IMR-90 (cell line): ENCODE results near the gene SLCO3A1.

Source experiments
- CTCF ChIP-seq: conservative IDR thresholded peaks from 2 replicates; pipeline ENCODE4 v1.5.1; 2012; ENCODE audit warnings: mild to moderate bottlenecking, low read depth, low read length, improper control_type of control experiment
- MAFK ChIP-seq: IDR thresholded peaks from 2 replicates; pipeline ENCODE4 v1.6.1; 2012; ENCODE audit warnings: low read depth, low read length, improper control_type of control experiment
- MAZ ChIP-seq: IDR thresholded peaks from 2 replicates; pipeline ENCODE4 v1.6.1; 2012; ENCODE audit warnings: low read depth, mild to moderate bottlenecking, low read length, improper control_type of control experiment, moderate library complexity, borderline replicate concordance
- MXI1 ChIP-seq: IDR thresholded peaks from 2 replicates; pipeline ENCODE4 v1.6.1; 2012; ENCODE audit warnings: low read depth, mild to moderate bottlenecking, low read length, moderate library complexity, borderline replicate concordance
- POLR2A ChIP-seq: IDR thresholded peaks from 2 replicates; pipeline ENCODE4 v1.6.1; 2012; ENCODE audit warnings: mild to moderate bottlenecking, low read depth, low read length
- RAD21 ChIP-seq: IDR thresholded peaks from 2 replicates; pipeline ENCODE4 v1.6.1; 2012; ENCODE audit warnings: low read length, improper control_type of control experiment
- RFX5 ChIP-seq: IDR thresholded peaks from 2 replicates; pipeline ENCODE4 v1.8.0; 2012; ENCODE audit warnings: low read depth, mild to moderate bottlenecking, low read length, moderate library complexity
- SMC3 ChIP-seq: fragments of 150-350 bp; IDR thresholded peaks from 2 replicates; pipeline ENCODE4 v1.6.1; 2016; ENCODE audit warnings: low read depth, mild to moderate bottlenecking, antibody characterized with exemption, low read length, moderate library complexity
- USF2 ChIP-seq: fragments of 150-350 bp; IDR thresholded peaks from 2 replicates; pipeline ENCODE4 v1.6.1; 2017; ENCODE audit warnings: mild to moderate bottlenecking, antibody characterized with exemption, low read length, low read depth

GRCh38 chr15:91930092-91930491, 76.6 kb downstream of the SLCO3A1 start:
- TF ChIP-seq CTCF: no peak
- no peak for TF ChIP-seq SMC3
- no peak for TF ChIP-seq POLR2A
- TF ChIP-seq RAD21: no peak
- no peak for TF ChIP-seq RFX5
- TF ChIP-seq USF2: no peak
- TF ChIP-seq MAZ: no peak
- no peak for TF ChIP-seq MAFK
- TF ChIP-seq MXI1: no peak
